MCF 10A (cell line): ENCODE measurements around the gene ASIC3. TPM values are rescaled to one million over a fixed set of nuclear protein-coding genes. Genes with fewer than 3 reads are reported as not detected.

ENCODE experiments used
- BruUV-seq: library from RNA; stranded (reverse); fragments of 400-500 nt; replicated peaks from 2 replicates; lab custom pipeline; 2021; lab: Mats Ljungman, UMichigan
- CTCF ChIA-PET: fragments of 300-600 bp; sonication (Branson Sonifier 250); formaldehyde crosslinking; extraction: SDS; loops from one replicate; lab custom pipeline; 2021; ENCODE audit warnings: antibody characterized with exemption, inconsistent platforms; lab: Yijun Ruan, JAX
- POLR2A ChIA-PET: fragments of 300-600, 350-650 bp; sonication (Branson Sonifier 250); formaldehyde crosslinking; extraction: SDS; loops from one replicate; lab custom pipeline; 2020; ENCODE audit warnings: antibody characterized with exemption, inconsistent platforms; lab: Yijun Ruan, JAX
- DNase-seq: peaks from one replicate; pipeline ENCODE4 v3.0.0-alpha.2; 2018; ENCODE audit not compliant: unreplicated experiment
- H3K27ac Mint-ChIP-seq: one replicate; pipeline ENCODE4 v1.8.0; 2022; ENCODE audit warnings: mild to moderate bottlenecking, low read depth, mixed read lengths; ENCODE audit not compliant: unreplicated experiment
- H3K27me3 Mint-ChIP-seq: one replicate; pipeline ENCODE4 v1.8.0; 2022; ENCODE audit warnings: mixed read lengths; ENCODE audit not compliant: insufficient read depth, unreplicated experiment
- H3K36me3 Mint-ChIP-seq: one replicate; pipeline ENCODE4 v1.8.0; 2022; ENCODE audit warnings: mild to moderate bottlenecking, moderate library complexity, mixed read lengths; ENCODE audit not compliant: insufficient read depth, unreplicated experiment
- H3K4me1 Mint-ChIP-seq: one replicate; pipeline ENCODE4 v1.8.0; 2022; ENCODE audit warnings: mixed read lengths; ENCODE audit not compliant: insufficient read depth, unreplicated experiment
- H3K4me3 Mint-ChIP-seq: one replicate; pipeline ENCODE4 v1.8.0; 2022; ENCODE audit warnings: mild to moderate bottlenecking, moderate library complexity, mixed read lengths; ENCODE audit not compliant: unreplicated experiment
- H3K9me3 Mint-ChIP-seq: one replicate; pipeline ENCODE4 v1.8.0; 2022; ENCODE audit warnings: mixed read lengths; ENCODE audit not compliant: unreplicated experiment
- CTCF ChIP-seq: fragments of 200-600 bp; IDR thresholded peaks from one replicate; pipeline ENCODE4 v1.8.0; 2022; ENCODE audit warnings: antibody characterized with exemption, mild to moderate bottlenecking; ENCODE audit not compliant: unreplicated experiment
- intact Hi-C: fragments of 100-400 bp; cut with micrococcal nuclease; formaldehyde crosslinking; loops from 2 replicates; pipeline ENCODE4 v1.14.1; 2022
- total RNA-seq: library from RNA; stranded (reverse); gene quantifications from 2 replicates; pipeline ENCODE4 v1.2.3, GENCODE V29; 2022

Gene ASIC3
- total RNA-seq, 1 experiment from 2014 or later = 3.9 TPM

- Mint-ChIP-seq H3K9me3 (no peaks in the 10 kb centered on the region), H3K4me3 (peak overlapping the region; percentile 91), H3K27ac (peak overlapping the region; percentile 83), H3K36me3 (peaks cover 9% of the 10 kb centered on the region), H3K27me3 (no peaks in the 10 kb centered on the region), H3K4me1 (peaks cover 35% of the 10 kb centered on the region)
- ChIA-PET POLR2A (interaction anchor here (1.1 to 10.0 kb wide), 5 partner anchors 21 to 53 kb away, joined by 4 to 151 read pairs (median 12); partner anchors contain the start of genes ABCB8, CDK5 and SLC4A2), CTCF (interaction anchor here (0.6 to 15.0 kb wide), 4 partner anchors 9 to 40 kb away, joined by 3 to 315 read pairs (median 3); no protein-coding TSS in a partner anchor)
- intact Hi-C loops = loop anchor here (2.0 kb wide), 1 partner anchor 53 kb away; the partner anchor contains the start of gene ABCB8
- no peak for TF ChIP-seq CTCF
- no TSS peak for BruUV-seq
- DNase-seq = peak; percentile 42
Measured at GRCh38 chr7:151081170-151082101, 33.1 kb downstream of the ASIC3 start.

- POLR2A ChIA-PET = interaction anchor here (0.7 to 10.0 kb wide), 7 partner anchors 9 to 150 kb away, joined by 3 to 151 read pairs (median 3); partner anchors contain the start of genes ABCB8, CDK5, CHPF2 and SLC4A2
Measured at GRCh38 chr7:151082141-151083070, 34.1 kb downstream of the ASIC3 start.

DNA sequence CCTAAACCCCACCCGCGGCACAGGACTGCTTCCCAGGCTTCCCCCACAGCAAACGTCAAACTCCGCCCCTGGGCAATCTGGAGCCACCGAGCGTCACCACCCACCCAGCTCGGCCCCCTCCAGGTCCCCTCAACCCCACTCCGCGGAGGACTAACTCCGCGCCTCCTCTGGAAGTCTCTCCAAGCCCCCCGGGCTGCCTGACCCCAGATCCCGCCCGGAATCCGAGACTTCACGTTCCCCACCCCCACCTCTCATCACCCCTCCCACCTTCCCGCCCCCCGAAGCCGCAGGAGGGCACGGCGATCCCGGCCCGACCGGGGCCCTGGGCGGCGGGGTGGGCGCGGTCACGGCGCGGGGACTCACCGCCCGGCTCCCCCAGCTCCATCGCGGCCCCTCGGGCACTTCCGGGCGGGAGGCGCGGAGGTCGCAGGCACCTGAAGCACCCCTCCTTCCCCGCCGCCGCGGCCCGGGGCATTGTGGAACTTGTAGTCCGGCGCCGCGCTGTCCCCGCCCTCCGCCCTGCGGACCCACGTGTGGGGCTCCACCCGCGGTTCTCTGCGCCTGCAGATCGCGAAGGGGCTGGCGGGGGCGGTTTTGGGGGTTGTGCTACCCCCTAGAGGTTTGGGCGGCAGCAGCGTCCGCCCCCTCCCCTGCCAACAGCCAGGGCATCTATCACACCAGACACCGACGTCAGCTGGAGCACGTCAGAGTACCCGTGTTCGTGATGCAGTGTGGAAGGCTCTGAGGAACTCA is 34.9 kb downstream of the ASIC3 start, which contains the start of gene TMUB1:
Gene TMUB1, minus strand, starts transcription at position 423 of the 753 bp plus-strand sequence. CDS start 930 bp downstream, outside the sequence.
- intact Hi-C loops = no loop called here
- POLR2A ChIA-PET = interaction anchor here (0.7 to 10.0 kb wide), 7 partner anchors 10 to 149 kb away, joined by 3 to 151 read pairs (median 3); partner anchors contain the start of genes ABCB8, CDK5, CHPF2 and SLC4A2
- CTCF ChIA-PET = interaction anchor here (0.6 to 15.0 kb wide), 5 partner anchors 11 to 1336 kb away, joined by 3 to 315 read pairs (median 3); no protein-coding TSS in a partner anchor

More at GRCh38 chr7:151082141-151083070, 34.1 kb downstream of the ASIC3 start:
- BruUV-seq = no TSS peak
- no peaks in the 10 kb centered on the region for H3K27me3 Mint-ChIP-seq
- peak overlapping the region; percentile 85 for H3K27ac Mint-ChIP-seq
- no peak for TF ChIP-seq CTCF
- no peak for DNase-seq
- no peaks in the 10 kb centered on the region for H3K9me3 Mint-ChIP-seq
- H3K36me3 Mint-ChIP-seq = peaks cover 15% of the 10 kb centered on the region
- intact Hi-C loops = no loop called here
- peaks cover 35% of the 10 kb centered on the region for H3K4me1 Mint-ChIP-seq
- CTCF ChIA-PET = interaction anchor here (0.6 to 15.0 kb wide), 3 partner anchors 27 to 661 kb away, joined by 3 to 315 read pairs (median 3); no protein-coding TSS in a partner anchor
- peak overlapping the region; percentile 91 for H3K4me3 Mint-ChIP-seq

More for the DNA sequence above, 34.9 kb downstream of the ASIC3 start, which contains the start of gene TMUB1:
- H3K27me3 Mint-ChIP-seq = no peaks in the 10 kb centered on the region
- no peak for TF ChIP-seq CTCF
- peak within 1 kb of the TSS; percentile 85 for H3K27ac Mint-ChIP-seq
- peaks cover 15% of the 10 kb centered on the region for H3K36me3 Mint-ChIP-seq
- BruUV-seq = no TSS peak
- H3K9me3 Mint-ChIP-seq = no peaks in the 10 kb centered on the region
- peak within 1 kb of the TSS; percentile 91 for H3K4me3 Mint-ChIP-seq
- DNase-seq = peak; percentile 52
- peaks cover 32% of the 10 kb centered on the region for H3K4me1 Mint-ChIP-seq
